CD4-positive, alpha-beta T cell (primary cell): ENCODE results near the gene CELF5. TPM values are rescaled to one million over a fixed set of nuclear protein-coding genes. Genes with fewer than 3 reads are reported as not detected.
"Not testable (repeated sequence)": the region's sequence is repeated elsewhere in the genome, so short reads cannot be mapped to it uniquely, and the experiment has no call there.

Experiments used
- ATAC-seq: fragments of 200-7000 bp; cut with Tn5 transposase; one replicate; pipeline ENCODE4 v1.10.0; 2022; ENCODE audit warnings: mild to moderate bottlenecking; ENCODE audit not compliant: poor library complexity
- CTCF ChIA-PET: fragments of 350-600 bp; sonication (Branson Sonifier 250); formaldehyde crosslinking; loops from one replicate; lab custom pipeline; 2021; ENCODE audit warnings: antibody characterized with exemption, inconsistent platforms; lab: Charles Lee
- POLR2A ChIA-PET: fragments of 350-600 bp; sonication (Branson Sonifier 250); formaldehyde crosslinking; loops from one replicate; lab custom pipeline; 2021; ENCODE audit warnings: antibody characterized with exemption, inconsistent platforms; lab: Charles Lee
- DNase-seq, 14 experiments: peaks; one replicate each; pipeline ENCODE4 v3.0.0-alpha.2; 2013 to 2020; ENCODE audit warnings: mixed read lengths in 2 of 14
- H3K27ac ChIP-seq, 2 donors: one replicate each; pipeline versions ENCODE4 v1.5.1 to v1.7.0; 2013; ENCODE audit warnings: low read length in 2 of 2, low read depth in 1 of 2, mild to moderate bottlenecking in 1 of 2
- H3K27me3 ChIP-seq, 2 experiments: 1 replicate in 1 of 2; 2 replicates in 1 of 2; pipeline versions ENCODE4 v1.6.1 to v1.7.0; 2013; ENCODE audit warnings: low read length in 2 of 2, control low read depth in 1 of 2, mild to moderate bottlenecking in 1 of 2, moderate library complexity in 1 of 2; ENCODE audit not compliant: insufficient read depth in 2 of 2, control insufficient read depth in 1 of 2
- H3K36me3 ChIP-seq: one replicate; pipeline ENCODE4 v1.6.1; 2013; ENCODE audit warnings: low read length, control low read depth; ENCODE audit not compliant: insufficient read depth
- H3K4me1 ChIP-seq: one replicate; pipeline ENCODE4 v1.6.1; 2013; ENCODE audit warnings: low read length, control low read depth; ENCODE audit not compliant: insufficient read depth
- H3K4me3 ChIP-seq: one replicate; pipeline ENCODE4 v1.5.1; 2013; ENCODE audit warnings: mild to moderate bottlenecking, low read length, moderate library complexity
- H3K9me3 ChIP-seq, 2 experiments: 1 replicate in 1 of 2; 2 replicates in 1 of 2; pipeline versions ENCODE4 v1.6.1 to v1.7.0; 2013; ENCODE audit warnings: low read length in 2 of 2, mild to moderate bottlenecking in 2 of 2, control low read depth in 1 of 2, moderate library complexity in 1 of 2; ENCODE audit not compliant: control insufficient read depth in 1 of 2, insufficient read depth in 1 of 2
- H3K27ac Mint-ChIP-seq: one replicate; pipeline ENCODE4 v1.8.0; 2020; ENCODE audit warnings: mixed read lengths
- H3K27me3 Mint-ChIP-seq: one replicate; pipeline ENCODE4 v1.8.0; 2021; ENCODE audit warnings: mixed read lengths
- H3K36me3 Mint-ChIP-seq: one replicate; pipeline ENCODE4 v1.8.0; 2021; ENCODE audit warnings: low read depth, mixed read lengths
- H3K4me1 Mint-ChIP-seq: one replicate; pipeline ENCODE4 v1.8.0; 2021; ENCODE audit warnings: low read depth, mixed read lengths
- H3K4me3 Mint-ChIP-seq: one replicate; pipeline ENCODE4 v1.8.0; 2020; ENCODE audit warnings: mild to moderate bottlenecking, mixed read lengths
- H3K9me3 Mint-ChIP-seq: one replicate; pipeline ENCODE4 v1.8.0; 2020; ENCODE audit warnings: mixed read lengths
- CTCF ChIP-seq: fragments of 200-600 bp; IDR thresholded peaks from one replicate; pipeline ENCODE4 v1.8.0; 2022; ENCODE audit warnings: antibody characterized with exemption, mild to moderate bottlenecking
- intact Hi-C, 2 experiments: fragments of 100-400 bp; cut with DNase I in 1 of 2; cut with micrococcal nuclease in 1 of 2; formaldehyde crosslinking; loops; one replicate each; pipeline versions ENCODE4 v1.15.1 to v1.9.0; 2023 to 2025; cut with DNase I, micrococcal nuclease
- total RNA-seq, 174 experiments: library from RNA in 2 of 174; stranded (reverse) in 2 of 174; gene quantifications; one replicate each; pipeline ENCODE4 v1.2.3 and lab custom pipeline; 2021 to 2026

Gene CELF5
- total RNA-seq, 2 experiments from 2014 or later: 0.36 TPM

GRCh38 chr19:3201072-3201700, 23.3 kb upstream of the CELF5 start:
- ChIA-PET POLR2A (no interaction called here), CTCF (no interaction called here)
- Mint-ChIP-seq H3K4me3 (no peak overlapping the region), H3K36me3 (peaks cover 18% of the 10 kb centered on the region), H3K4me1 (no peaks in the 10 kb centered on the region), H3K27me3 (no peaks in the 10 kb centered on the region), H3K9me3 (no peaks in the 10 kb centered on the region), H3K27ac (no peak overlapping the region)
- Histone ChIP-seq H3K27me3 (no peaks in the 10 kb centered on the region), H3K4me3 (no peak overlapping the region), H3K9me3 (no peaks in the 10 kb centered on the region), H3K27ac (no peak overlapping the region), H3K4me1 (no peaks in the 10 kb centered on the region), H3K36me3 (peaks cover 43% of the 10 kb centered on the region)
- DNase-seq (no peak), ATAC-seq (no peak)
- intact Hi-C loops: no loop called here
- no peak for TF ChIP-seq CTCF

- peaks cover 18% of the 10 kb centered on the region for H3K36me3 Mint-ChIP-seq
Observed at GRCh38 chr19:3201911-3202310, 22.6 kb upstream of the CELF5 start.

GRCh38 chr19:3202346-3202745, 22.1 kb upstream of the CELF5 start:
- no peak for ATAC-seq
- ChIA-PET POLR2A (no interaction called here), CTCF (interaction anchor here (0.6 kb wide), 1 partner anchor 785 kb away, joined by 4 read pairs; no protein-coding TSS in a partner anchor)

More at GRCh38 chr19:3201911-3202310, 22.6 kb upstream of the CELF5 start:
- CTCF ChIA-PET: no interaction called here
- Mint-ChIP-seq H3K27me3 (no peaks in the 10 kb centered on the region), H3K4me3 (no peak overlapping the region), H3K4me1 (no peaks in the 10 kb centered on the region), H3K27ac (no peak overlapping the region), H3K9me3 (no peaks in the 10 kb centered on the region)
- Histone ChIP-seq H3K36me3 (peaks cover 40% of the 10 kb centered on the region), H3K27me3 (no peaks in the 10 kb centered on the region), H3K9me3 (no peaks in the 10 kb centered on the region), H3K4me3 (no peak overlapping the region), H3K4me1 (no peaks in the 10 kb centered on the region), H3K27ac (no peak overlapping the region)
- ATAC-seq (no peak), DNase-seq (no peak)
- no peak for TF ChIP-seq CTCF
- intact Hi-C loops: no loop called here
- POLR2A ChIA-PET: no interaction called here

GRCh38 chr19:3202895-3203294, 21.6 kb upstream of the CELF5 start:
- H3K4me3 Mint-ChIP-seq, ATAC-seq, H3K9me3 ChIP-seq, POLR2A ChIA-PET, intact Hi-C loops, H3K4me1 Mint-ChIP-seq, H3K9me3 Mint-ChIP-seq, H3K27me3 Mint-ChIP-seq, H3K27ac Mint-ChIP-seq, H3K4me3 ChIP-seq, H3K27ac ChIP-seq, DNase-seq, H3K27me3 ChIP-seq, H3K4me1 ChIP-seq: not testable (repeated sequence)
- H3K36me3 ChIP-seq: peaks cover 47% of the 10 kb centered on the region
- H3K36me3 Mint-ChIP-seq: peaks cover 18% of the 10 kb centered on the region
- CTCF ChIA-PET: interaction anchor here (0.6 kb wide), 1 partner anchor 785 kb away, joined by 4 read pairs; no protein-coding TSS in a partner anchor

More at GRCh38 chr19:3202346-3202745, 22.1 kb upstream of the CELF5 start:
- Histone ChIP-seq H3K9me3 (no peaks in the 10 kb centered on the region), H3K27ac (no peak overlapping the region), H3K27me3 (no peaks in the 10 kb centered on the region), H3K4me1 (no peaks in the 10 kb centered on the region), H3K4me3 (no peak overlapping the region), H3K36me3 (peaks cover 42% of the 10 kb centered on the region)
- peaks cover 18% of the 10 kb centered on the region for H3K36me3 Mint-ChIP-seq
- no peak for DNase-seq
- no peak overlapping the region for H3K27ac Mint-ChIP-seq
- H3K27me3 Mint-ChIP-seq: no peaks in the 10 kb centered on the region
- no peak for TF ChIP-seq CTCF
- H3K4me3 Mint-ChIP-seq: no peak overlapping the region
- H3K9me3 Mint-ChIP-seq: no peaks in the 10 kb centered on the region
- no peaks in the 10 kb centered on the region for H3K4me1 Mint-ChIP-seq
- intact Hi-C loops: no loop called here
